Measurements from ENCODE around the gene DAB2. TPM values are rescaled to one million over a fixed set of nuclear protein-coding genes. Genes with fewer than 3 reads are reported as not detected.

DAB2 gene
- total RNA-seq, 1 donor from 2014 or later: 195 TPM

- peaks cover 58% of the 10 kb centered on the region for H3K4me1 Mint-ChIP-seq (ENCODE audit: unreplicated experiment)
- DNase-seq (ENCODE audit: extremely low spot score, unreplicated experiment): no peak
- H3K4me3 Mint-ChIP-seq (ENCODE audit: unreplicated experiment): no peak overlapping the region
- no peak for TF ChIP-seq CTCF (IDR thresholded peaks at IDR 0.05)
- H3K27me3 Mint-ChIP-seq (ENCODE audit: unreplicated experiment): no peaks in the 10 kb centered on the region
- peaks cover 37% of the 10 kb centered on the region for H3K36me3 Mint-ChIP-seq (ENCODE audit: unreplicated experiment)
- no peaks in the 10 kb centered on the region for H3K9me3 Mint-ChIP-seq (ENCODE audit: unreplicated experiment)
- peak overlapping the region; percentile 95 for H3K27ac Mint-ChIP-seq (ENCODE audit: unreplicated experiment)
Measured at GRCh38 chr5:39400713-39401578, 23.8 kb downstream of the DAB2 start.

- Mint-ChIP-seq H3K36me3 (ENCODE audit: unreplicated experiment) (peaks cover 33% of the 10 kb centered on the region), H3K27me3 (ENCODE audit: unreplicated experiment) (no peaks in the 10 kb centered on the region), H3K4me1 (ENCODE audit: unreplicated experiment) (peaks cover 68% of the 10 kb centered on the region), H3K4me3 (ENCODE audit: unreplicated experiment) (peak overlapping the region; percentile 14), H3K9me3 (ENCODE audit: unreplicated experiment) (no peaks in the 10 kb centered on the region), H3K27ac (ENCODE audit: unreplicated experiment) (peak overlapping the region; percentile 95)
- TF ChIP-seq CTCF (IDR thresholded peaks at IDR 0.05): no peak
- no peak for DNase-seq (ENCODE audit: extremely low spot score, unreplicated experiment)
Measured at GRCh38 chr5:39399135-39400036, 25.4 kb downstream of the DAB2 start.

- H3K36me3 Mint-ChIP-seq (ENCODE audit: unreplicated experiment): peaks cover 44% of the 10 kb centered on the region
- TF ChIP-seq CTCF (IDR thresholded peaks at IDR 0.05): no peak
- no peak for DNase-seq (ENCODE audit: extremely low spot score, unreplicated experiment)
- no peak overlapping the region for H3K4me3 Mint-ChIP-seq (ENCODE audit: unreplicated experiment)
- H3K27ac Mint-ChIP-seq (ENCODE audit: unreplicated experiment): peak overlapping the region; percentile 95
- H3K9me3 Mint-ChIP-seq (ENCODE audit: unreplicated experiment): no peaks in the 10 kb centered on the region
- peaks cover 61% of the 10 kb centered on the region for H3K4me1 Mint-ChIP-seq (ENCODE audit: unreplicated experiment)
- no peaks in the 10 kb centered on the region for H3K27me3 Mint-ChIP-seq (ENCODE audit: unreplicated experiment)
Measured at GRCh38 chr5:39396843-39397242, 27.9 kb downstream of the DAB2 start.

GRCh38 chr5:39395521-39395920 is 29.3 kb downstream of the DAB2 start:
- Mint-ChIP-seq H3K4me1 (ENCODE audit: unreplicated experiment) (peaks cover 50% of the 10 kb centered on the region), H3K27ac (ENCODE audit: unreplicated experiment) (peak overlapping the region; percentile 48), H3K4me3 (ENCODE audit: unreplicated experiment) (peak overlapping the region; percentile 4), H3K36me3 (ENCODE audit: unreplicated experiment) (peaks cover 55% of the 10 kb centered on the region), H3K27me3 (ENCODE audit: unreplicated experiment) (no peaks in the 10 kb centered on the region), H3K9me3 (ENCODE audit: unreplicated experiment) (no peaks in the 10 kb centered on the region)
- no peak for TF ChIP-seq CTCF (IDR thresholded peaks at IDR 0.05)
- no peak for DNase-seq (ENCODE audit: extremely low spot score, unreplicated experiment)

- no peaks in the 10 kb centered on the region for H3K27me3 Mint-ChIP-seq (ENCODE audit: unreplicated experiment)
- DNase-seq (ENCODE audit: extremely low spot score, unreplicated experiment): no peak
Measured at GRCh38 chr5:39394946-39395345, 29.8 kb downstream of the DAB2 start.

More at GRCh38 chr5:39394946-39395345, 29.8 kb downstream of the DAB2 start:
- TF ChIP-seq CTCF (IDR thresholded peaks at IDR 0.05): no peak
- Mint-ChIP-seq H3K36me3 (ENCODE audit: unreplicated experiment) (peaks cover 61% of the 10 kb centered on the region), H3K4me1 (ENCODE audit: unreplicated experiment) (peaks cover 45% of the 10 kb centered on the region), H3K9me3 (ENCODE audit: unreplicated experiment) (no peaks in the 10 kb centered on the region), H3K27ac (ENCODE audit: unreplicated experiment) (peak overlapping the region; percentile 32), H3K4me3 (ENCODE audit: unreplicated experiment) (no peak overlapping the region)
